ENCODE results near the gene MED1.

MED1 gene

DNA sequence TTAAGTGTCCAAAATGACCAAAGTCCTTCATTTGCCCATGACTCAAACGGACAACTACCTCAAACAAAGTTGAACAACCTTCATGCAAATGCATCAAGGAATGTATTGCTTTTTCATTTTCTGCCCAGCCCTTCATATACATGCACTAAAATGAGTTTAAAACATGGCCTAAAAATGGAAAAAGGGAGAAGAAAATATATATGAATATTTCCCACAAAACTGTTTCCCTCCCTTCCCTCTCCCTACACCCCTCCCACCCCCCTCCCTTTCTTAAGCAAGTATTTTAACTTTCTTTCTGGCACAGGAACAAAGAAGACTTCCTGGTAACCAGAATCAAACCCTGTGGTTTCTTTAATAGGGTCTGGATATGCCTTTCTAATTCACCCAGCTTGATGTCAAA is 44.1 kb downstream of the MED1 start:
- Histone ChIP-seq H3K9ac (ENCODE audit: low read length) (no peak overlapping the region), H3K36me3 (ENCODE audit: control insufficient read depth, insufficient read depth, low read length) (peaks cover 20% of the 10 kb centered on the region)

DNA sequence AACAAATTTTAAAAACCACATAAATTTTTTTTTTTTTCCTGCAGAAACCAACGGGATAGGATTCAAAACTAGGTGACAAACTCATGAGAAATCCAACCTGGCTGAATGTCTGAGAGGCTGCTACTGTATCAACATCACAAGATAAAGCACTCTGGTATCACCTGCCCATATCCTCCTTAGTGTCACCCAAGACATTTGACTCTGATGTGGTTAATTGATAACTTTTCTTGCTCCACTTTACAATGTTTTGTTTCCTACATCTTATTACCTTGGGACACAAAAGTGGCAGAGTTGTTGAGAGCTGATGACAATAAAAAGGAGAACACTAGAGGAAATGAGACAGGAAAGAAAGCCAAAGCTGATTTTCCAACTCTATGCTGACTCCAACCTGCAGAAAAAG is 45.6 kb downstream of the MED1 start:
- H3K4me3 ChIP-seq (ENCODE audit: low read length), result no peak overlapping the region
- no peak overlapping the region for H3K9ac ChIP-seq (ENCODE audit: low read length)
- H3K9me3 ChIP-seq (ENCODE audit: control insufficient read depth, low read length), result no peaks in the 10 kb centered on the region
- no peaks in the 10 kb centered on the region for H3K27me3 ChIP-seq (ENCODE audit: control insufficient read depth, insufficient read depth, low read length)
- H3K36me3 ChIP-seq (ENCODE audit: control insufficient read depth, insufficient read depth, low read length), result peaks cover 18% of the 10 kb centered on the region
- peaks cover 2% of the 10 kb centered on the region for H3K4me1 ChIP-seq (ENCODE audit: control insufficient read depth, insufficient read depth, low read length)

More for the DNA sequence above, 44.1 kb downstream of the MED1 start:
- H3K27me3 ChIP-seq (ENCODE audit: control insufficient read depth, insufficient read depth, low read length), result no peaks in the 10 kb centered on the region
- no peaks in the 10 kb centered on the region for H3K9me3 ChIP-seq (ENCODE audit: control insufficient read depth, low read length)
- H3K4me1 ChIP-seq (ENCODE audit: control insufficient read depth, insufficient read depth, low read length), result no peaks in the 10 kb centered on the region
- H3K4me3 ChIP-seq (ENCODE audit: low read length), result no peak overlapping the region

DNA sequence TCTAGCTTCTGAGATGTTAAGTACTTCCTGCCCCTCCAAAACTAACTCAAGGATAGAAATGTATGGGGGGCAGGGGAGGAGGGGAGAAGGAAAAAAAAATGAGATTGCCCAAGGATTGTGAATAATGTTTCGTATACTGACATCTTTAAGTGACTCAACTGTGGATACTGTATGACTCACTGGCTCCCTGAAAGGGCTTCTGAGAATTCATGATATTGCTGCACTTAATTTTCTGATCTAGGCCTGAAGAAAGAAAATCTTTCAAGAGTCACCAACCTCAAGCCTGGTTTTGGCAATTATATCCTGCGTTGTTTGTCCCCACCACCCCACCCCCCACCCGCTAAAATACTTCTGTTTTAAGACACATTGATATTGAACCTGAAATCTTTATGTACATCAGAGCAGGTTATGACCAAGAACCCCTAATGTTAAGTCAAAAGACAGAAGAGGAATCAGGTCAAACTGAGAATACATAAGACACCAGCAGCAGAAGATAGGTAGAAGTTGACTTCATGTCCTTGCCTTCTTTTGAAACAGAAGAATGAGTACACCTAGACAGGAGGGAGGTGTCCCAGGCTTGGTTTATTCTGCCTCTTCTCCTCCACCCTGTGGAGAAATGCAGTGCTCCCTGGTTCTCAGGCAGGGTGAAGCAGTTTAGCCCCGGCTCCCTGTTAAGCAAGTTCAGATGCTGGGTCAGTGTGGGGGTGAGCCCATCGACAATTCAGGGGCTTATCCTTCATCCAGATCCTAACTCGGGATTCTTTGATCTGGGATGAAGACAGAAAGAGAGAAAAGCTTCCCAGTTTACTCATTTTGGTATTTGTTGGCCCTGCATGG is 46.3 kb downstream of the MED1 start:
- Histone ChIP-seq H3K36me3 (ENCODE audit: control insufficient read depth, insufficient read depth, low read length) (peaks cover 11% of the 10 kb centered on the region), H3K9ac (ENCODE audit: low read length) (no peak overlapping the region), H3K4me1 (ENCODE audit: control insufficient read depth, insufficient read depth, low read length) (peaks cover 3% of the 10 kb centered on the region), H3K9me3 (ENCODE audit: control insufficient read depth, low read length) (no peaks in the 10 kb centered on the region), H3K4me3 (ENCODE audit: low read length) (no peak overlapping the region), H3K27me3 (ENCODE audit: control insufficient read depth, insufficient read depth, low read length) (no peaks in the 10 kb centered on the region)

DNA sequence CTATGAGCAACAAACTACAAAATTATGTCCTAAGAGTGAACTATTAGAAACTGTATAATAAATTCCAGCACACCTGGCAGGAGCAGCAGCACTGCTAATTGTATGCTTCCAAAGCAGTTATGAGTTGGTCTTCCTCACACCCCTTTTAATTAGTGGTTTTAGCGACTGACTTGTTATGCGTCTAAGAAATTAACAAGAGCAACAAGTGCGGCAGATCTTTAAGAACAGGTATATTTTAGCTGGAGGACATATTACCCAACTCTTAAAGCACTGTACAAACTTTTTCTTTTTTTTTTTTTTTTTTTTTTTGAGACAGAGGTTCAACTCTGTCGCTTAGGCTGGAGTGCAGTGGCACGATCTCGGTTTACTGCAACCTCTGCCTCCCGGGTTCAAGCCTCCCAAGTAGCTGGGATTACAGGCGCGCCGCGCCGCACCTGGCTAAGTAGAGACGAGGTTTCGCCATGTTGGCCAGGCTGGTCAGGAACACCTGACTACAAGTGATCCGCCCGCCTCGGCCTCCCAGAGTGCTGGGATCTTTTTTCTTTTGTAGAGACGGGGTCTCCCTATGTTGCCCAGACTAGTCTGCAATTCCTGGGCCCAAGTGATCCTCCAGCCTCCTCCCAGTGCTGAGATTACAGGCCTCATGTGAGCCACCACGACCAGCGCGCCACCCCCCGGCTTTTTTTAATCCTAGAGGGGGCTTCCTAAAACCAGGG is 48.0 kb downstream of the MED1 start:
- Histone ChIP-seq H3K27me3 (ENCODE audit: control insufficient read depth, insufficient read depth, low read length) (no peaks in the 10 kb centered on the region), H3K9me3 (ENCODE audit: control insufficient read depth, low read length) (no peaks in the 10 kb centered on the region), H3K4me3 (ENCODE audit: low read length) (no peak overlapping the region), H3K9ac (ENCODE audit: low read length) (no peak overlapping the region), H3K36me3 (ENCODE audit: control insufficient read depth, insufficient read depth, low read length) (no peaks in the 10 kb centered on the region), H3K4me1 (ENCODE audit: control insufficient read depth, insufficient read depth, low read length) (peaks cover 3% of the 10 kb centered on the region)

DNA sequence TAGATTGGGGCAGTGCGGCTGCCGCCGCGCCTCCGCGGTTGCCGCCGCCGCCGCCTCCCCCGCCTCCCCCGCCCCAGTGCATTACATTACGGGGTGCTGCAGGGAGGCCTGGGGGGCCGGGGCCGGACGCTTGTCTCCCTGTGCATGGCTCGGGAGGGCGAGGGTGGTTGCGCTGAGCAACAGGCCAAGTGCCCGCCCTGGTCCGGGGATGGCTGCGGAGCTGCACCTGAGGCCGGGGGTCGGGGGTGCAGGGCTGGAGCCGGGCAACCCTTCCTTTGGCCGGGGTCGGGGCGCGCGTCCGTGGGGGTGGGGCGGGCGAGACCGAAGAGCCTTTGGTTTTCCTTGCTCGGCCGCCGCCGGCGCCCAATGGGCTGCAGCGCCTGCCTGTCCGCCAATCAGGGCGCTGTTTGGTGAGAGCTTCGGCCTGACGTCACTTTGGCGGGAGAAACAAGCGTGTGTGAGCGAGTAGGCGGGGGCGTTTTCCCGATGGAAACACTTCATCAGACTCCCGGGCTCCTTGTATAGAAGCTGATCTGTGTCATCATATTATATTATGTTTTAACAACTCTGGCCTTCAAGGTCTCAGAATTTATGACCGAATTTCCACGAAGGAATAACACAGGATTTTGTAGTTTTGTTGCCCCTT is 48.7 kb downstream of the MED1 start:
- H3K27me3 ChIP-seq (ENCODE audit: control insufficient read depth, insufficient read depth, low read length), result no peaks in the 10 kb centered on the region
- no peaks in the 10 kb centered on the region for H3K36me3 ChIP-seq (ENCODE audit: control insufficient read depth, insufficient read depth, low read length)
- peak overlapping the region; percentile 53 for H3K4me3 ChIP-seq (ENCODE audit: low read length)
- H3K9me3 ChIP-seq (ENCODE audit: control insufficient read depth, low read length), result no peaks in the 10 kb centered on the region
- peaks cover 3% of the 10 kb centered on the region for H3K4me1 ChIP-seq (ENCODE audit: control insufficient read depth, insufficient read depth, low read length)
- peak overlapping the region; percentile 69 for H3K9ac ChIP-seq (ENCODE audit: low read length)

DNA sequence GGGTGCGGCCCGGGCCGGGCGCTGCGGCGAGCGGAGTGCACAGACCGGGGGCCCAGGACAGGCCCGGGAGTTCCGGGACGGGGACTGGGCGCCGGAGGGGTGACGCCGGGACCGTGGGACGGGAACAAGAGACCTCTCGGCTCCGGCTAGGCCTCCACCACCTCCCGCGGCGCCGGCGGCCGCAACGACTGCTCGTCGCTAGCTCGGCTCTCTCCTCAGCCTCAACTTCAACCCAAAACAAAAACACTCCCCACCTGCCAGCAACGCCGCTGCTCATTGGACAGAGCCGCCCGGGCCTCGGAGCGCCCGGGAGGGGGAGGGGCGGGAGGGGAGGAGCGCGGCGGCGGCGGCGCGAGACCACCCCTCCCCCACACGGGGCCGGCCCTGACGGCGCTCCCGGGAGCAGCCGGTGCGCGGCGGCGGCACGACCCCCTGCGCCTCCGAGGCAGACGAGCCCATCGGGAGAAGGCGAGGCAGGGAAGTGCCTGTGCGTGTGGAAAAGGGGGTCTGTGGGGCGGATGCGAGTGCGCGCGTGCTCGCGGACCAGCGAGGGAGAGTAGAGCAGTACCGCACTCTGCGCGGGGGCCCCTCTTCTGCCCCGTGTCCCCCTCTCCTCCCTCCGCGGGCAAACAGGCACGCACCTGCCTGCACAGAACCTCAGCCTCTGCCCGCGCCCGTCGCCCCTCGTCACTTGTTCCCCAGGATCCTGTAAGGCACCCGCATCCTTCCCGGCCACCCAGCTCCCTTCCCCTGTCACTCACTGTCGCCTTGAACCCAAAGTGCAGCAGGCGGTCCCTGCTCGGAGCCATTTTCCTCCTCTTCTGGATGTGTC is 49.4 kb downstream of the MED1 start, which contains the start of gene FBXL20:
FBXL20 (minus strand) TSS at position 215 of the 832 bp plus-strand sequence. CDS start 224 bp downstream, outside the sequence.
- Histone ChIP-seq H3K4me3 (ENCODE audit: low read length) (peak within 1 kb of the TSS; percentile 53), H3K4me1 (ENCODE audit: control insufficient read depth, insufficient read depth, low read length) (peaks cover 3% of the 10 kb centered on the region), H3K9ac (ENCODE audit: low read length) (peak within 1 kb of the TSS; percentile 77), H3K9me3 (ENCODE audit: control insufficient read depth, low read length) (no peaks in the 10 kb centered on the region), H3K27me3 (ENCODE audit: control insufficient read depth, insufficient read depth, low read length) (no peaks in the 10 kb centered on the region), H3K36me3 (ENCODE audit: control insufficient read depth, insufficient read depth, low read length) (no peaks in the 10 kb centered on the region)

DNA sequence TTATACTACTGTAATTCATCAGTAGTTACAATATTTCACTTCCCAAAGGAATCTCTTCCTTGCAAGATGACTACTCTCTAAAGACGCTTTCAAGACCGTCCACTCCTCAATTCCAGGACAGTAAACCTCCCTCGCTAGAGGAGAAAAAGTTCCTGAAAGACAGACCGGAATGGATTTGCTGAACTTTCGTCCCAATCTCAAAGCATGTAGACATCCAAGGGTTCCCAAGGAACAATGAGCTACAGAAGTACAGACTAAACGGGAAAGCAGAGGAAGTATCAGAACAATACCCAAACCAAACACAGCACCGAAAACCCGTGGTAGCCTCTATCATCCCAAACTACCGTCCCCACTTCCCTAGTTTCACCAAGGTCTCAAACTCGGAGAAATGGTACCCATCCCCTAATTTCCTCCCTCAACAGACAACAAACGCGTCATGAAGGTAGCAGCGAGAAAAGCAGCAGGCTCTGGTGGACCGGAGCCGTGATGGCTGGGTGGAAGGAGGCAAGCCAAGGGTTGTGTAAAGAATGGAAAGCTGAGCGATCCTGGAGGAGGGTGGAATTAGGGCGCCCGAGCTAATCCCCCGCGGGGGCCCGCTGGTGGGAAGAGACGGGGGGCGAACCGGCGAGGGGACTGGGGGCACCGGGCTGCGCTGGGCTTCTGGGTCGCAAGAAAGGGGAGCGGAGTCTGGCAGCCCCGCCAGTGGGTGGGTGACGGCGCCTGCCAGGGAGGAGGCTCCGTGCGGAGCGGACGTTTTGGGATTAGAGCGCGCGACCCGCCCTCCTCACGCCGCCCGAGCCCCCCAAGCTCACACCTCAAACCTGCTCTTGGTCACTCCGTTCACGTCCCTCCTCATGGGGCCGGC is 50.3 kb downstream of the MED1 start:
- no peaks in the 10 kb centered on the region for H3K27me3 ChIP-seq (ENCODE audit: control insufficient read depth, insufficient read depth, low read length)
- H3K4me1 ChIP-seq (ENCODE audit: control insufficient read depth, insufficient read depth, low read length), result peaks cover 3% of the 10 kb centered on the region
- peak overlapping the region; percentile 53 for H3K4me3 ChIP-seq (ENCODE audit: low read length)
- H3K9ac ChIP-seq (ENCODE audit: low read length), result peak overlapping the region; percentile 77
- no peaks in the 10 kb centered on the region for H3K36me3 ChIP-seq (ENCODE audit: control insufficient read depth, insufficient read depth, low read length)
- H3K9me3 ChIP-seq (ENCODE audit: control insufficient read depth, low read length), result no peaks in the 10 kb centered on the region

DNA sequence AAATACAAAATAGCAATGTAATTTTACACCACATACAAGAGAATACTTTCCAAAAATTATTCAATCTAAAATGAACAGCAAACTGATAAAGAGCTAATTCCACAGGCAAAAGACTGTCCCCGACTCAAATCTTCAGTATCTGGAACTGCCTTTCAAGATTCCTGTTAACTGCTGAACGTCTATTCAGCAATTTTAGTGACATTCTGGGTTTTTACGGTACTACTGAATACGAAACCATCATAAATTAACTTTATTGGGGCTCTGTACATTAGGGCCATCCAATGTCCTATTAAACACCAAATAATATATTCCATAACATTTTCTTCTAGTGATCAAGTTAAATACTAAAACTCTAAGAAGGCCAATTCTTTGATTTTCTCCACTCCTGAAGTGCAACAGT is 51.3 kb downstream of the MED1 start:
- H3K9me3 ChIP-seq (ENCODE audit: control insufficient read depth, low read length), result no peaks in the 10 kb centered on the region
- H3K4me1 ChIP-seq (ENCODE audit: control insufficient read depth, insufficient read depth, low read length), result peaks cover 3% of the 10 kb centered on the region
- no peaks in the 10 kb centered on the region for H3K27me3 ChIP-seq (ENCODE audit: control insufficient read depth, insufficient read depth, low read length)
- no peak overlapping the region for H3K9ac ChIP-seq (ENCODE audit: low read length)
- no peak overlapping the region for H3K4me3 ChIP-seq (ENCODE audit: low read length)
- no peaks in the 10 kb centered on the region for H3K36me3 ChIP-seq (ENCODE audit: control insufficient read depth, insufficient read depth, low read length)

DNA sequence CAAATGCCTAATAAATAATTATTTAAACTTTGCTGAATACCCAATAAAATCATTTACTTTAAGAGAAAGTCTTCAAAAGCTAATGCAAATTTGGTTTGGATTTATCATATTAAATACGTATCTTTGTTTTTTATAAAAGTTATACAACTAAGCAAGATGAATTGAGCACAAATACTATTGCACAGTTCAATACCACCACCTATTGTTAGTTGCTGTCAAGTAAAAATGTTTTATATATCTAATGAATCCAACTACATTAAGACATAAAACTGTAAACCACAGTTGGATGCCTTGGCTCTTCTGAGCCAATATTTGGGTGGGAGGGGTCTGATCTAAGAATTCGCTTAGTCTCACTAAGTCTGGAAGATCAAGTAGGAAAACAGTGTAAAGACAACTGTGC is 57.3 kb downstream of the MED1 start:
- no peaks in the 10 kb centered on the region for H3K9me3 ChIP-seq (ENCODE audit: control insufficient read depth, low read length)
- no peak overlapping the region for H3K4me3 ChIP-seq (ENCODE audit: low read length)
- H3K4me1 ChIP-seq (ENCODE audit: control insufficient read depth, insufficient read depth, low read length), result no peaks in the 10 kb centered on the region
- no peaks in the 10 kb centered on the region for H3K36me3 ChIP-seq (ENCODE audit: control insufficient read depth, insufficient read depth, low read length)
- no peaks in the 10 kb centered on the region for H3K27me3 ChIP-seq (ENCODE audit: control insufficient read depth, insufficient read depth, low read length)
- no peak overlapping the region for H3K9ac ChIP-seq (ENCODE audit: low read length)

DNA sequence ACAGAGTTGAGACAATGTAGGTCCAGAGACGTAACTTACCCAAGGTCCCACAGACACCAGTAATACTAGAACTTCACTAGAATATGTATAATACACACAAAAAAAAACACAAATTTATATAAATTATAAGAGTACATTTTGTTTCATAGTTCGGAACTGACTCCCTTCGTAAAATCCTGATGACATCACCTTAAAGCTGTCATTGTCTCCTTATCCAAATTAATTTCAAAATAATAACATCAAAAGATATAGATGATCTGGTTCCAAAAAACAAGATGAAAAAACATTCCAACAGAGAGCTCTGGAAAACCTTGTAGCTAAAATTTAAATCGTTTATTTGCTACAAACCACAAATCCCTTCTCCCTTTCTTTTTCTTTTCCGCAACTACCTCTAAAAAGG is 59.6 kb downstream of the MED1 start:
- Histone ChIP-seq H3K4me3 (ENCODE audit: low read length) (no peak overlapping the region), H3K27me3 (ENCODE audit: control insufficient read depth, insufficient read depth, low read length) (no peaks in the 10 kb centered on the region), H3K36me3 (ENCODE audit: control insufficient read depth, insufficient read depth, low read length) (no peaks in the 10 kb centered on the region), H3K4me1 (ENCODE audit: control insufficient read depth, insufficient read depth, low read length) (no peaks in the 10 kb centered on the region), H3K9ac (ENCODE audit: low read length) (no peak overlapping the region), H3K9me3 (ENCODE audit: control insufficient read depth, low read length) (no peaks in the 10 kb centered on the region)

DNA sequence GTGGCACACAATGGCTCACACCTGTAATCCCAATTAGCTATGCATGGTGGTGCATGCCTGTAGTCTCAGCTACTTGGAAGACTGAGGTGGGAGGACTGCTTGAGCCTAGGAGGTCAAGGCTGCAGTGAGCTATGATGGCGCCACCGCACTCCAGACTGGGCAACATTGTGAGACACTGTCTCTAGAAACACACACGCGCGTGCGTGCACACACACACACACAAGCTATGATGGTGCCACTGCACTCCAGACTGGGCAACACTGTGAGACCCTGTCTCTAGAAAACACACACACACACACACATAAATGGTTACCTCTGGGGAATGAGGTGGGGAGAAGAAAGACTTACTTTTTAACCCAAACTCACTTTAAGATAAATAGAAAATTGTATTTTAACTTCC is 66.0 kb downstream of the MED1 start:
- Histone ChIP-seq H3K9ac (ENCODE audit: low read length) (no peak overlapping the region), H3K9me3 (ENCODE audit: control insufficient read depth, low read length) (no peaks in the 10 kb centered on the region), H3K36me3 (ENCODE audit: control insufficient read depth, insufficient read depth, low read length) (no peaks in the 10 kb centered on the region), H3K4me3 (ENCODE audit: low read length) (no peak overlapping the region), H3K4me1 (ENCODE audit: control insufficient read depth, insufficient read depth, low read length) (no peaks in the 10 kb centered on the region), H3K27me3 (ENCODE audit: control insufficient read depth, insufficient read depth, low read length) (no peaks in the 10 kb centered on the region)

Measured in mucosa of stomach (tissue), 1 donor.